Fibroblast of the aortic adventitia (primary cell): ENCODE measurements around the gene PDPN. TPM values are rescaled to one million over a fixed set of nuclear protein-coding genes. Genes with fewer than 3 reads are reported as not detected.

Experiments
- DNase-seq: peaks from one replicate; pipeline ENCODE4 v3.0.0-alpha.2; 2010; ENCODE audit warnings: low read depth
- H3K4me3 ChIP-seq: 2 replicates; pipeline ENCODE4 v1.5.1; 2011; ENCODE audit warnings: low read depth, mild to moderate bottlenecking, control low read depth, low read length, moderate library complexity
- small RNA-seq: library from RNA; depleted of rRNA; stranded (forward); fragments of <200 nt; gene quantifications from one replicate; pipeline ENCODE3, GENCODE V24; 2012
- total RNA-seq: library from RNA; depleted of rRNA; stranded (reverse); fragments of >200 nt; gene quantifications from 2 replicates; pipeline ENCODE4 v1.2.3, GENCODE V29; 2012; ENCODE audit warnings: low replicate concordance
- TF ChIP-seq, protein P1 (sequence below): IDR thresholded peaks from 2 replicates; pipeline ENCODE4 v1.5.1; 2011; ENCODE audit warnings: mild to moderate bottlenecking, low read length, control low read depth, inconsistent platforms; ENCODE audit not compliant: insufficient read depth

Gene PDPN
- total RNA-seq, 1 donor: 2.0 TPM

GRCh38 chr1:13663969-13664368 is 80.3 kb downstream of the PDPN start:
- TF ChIP-seq, protein P1, sequence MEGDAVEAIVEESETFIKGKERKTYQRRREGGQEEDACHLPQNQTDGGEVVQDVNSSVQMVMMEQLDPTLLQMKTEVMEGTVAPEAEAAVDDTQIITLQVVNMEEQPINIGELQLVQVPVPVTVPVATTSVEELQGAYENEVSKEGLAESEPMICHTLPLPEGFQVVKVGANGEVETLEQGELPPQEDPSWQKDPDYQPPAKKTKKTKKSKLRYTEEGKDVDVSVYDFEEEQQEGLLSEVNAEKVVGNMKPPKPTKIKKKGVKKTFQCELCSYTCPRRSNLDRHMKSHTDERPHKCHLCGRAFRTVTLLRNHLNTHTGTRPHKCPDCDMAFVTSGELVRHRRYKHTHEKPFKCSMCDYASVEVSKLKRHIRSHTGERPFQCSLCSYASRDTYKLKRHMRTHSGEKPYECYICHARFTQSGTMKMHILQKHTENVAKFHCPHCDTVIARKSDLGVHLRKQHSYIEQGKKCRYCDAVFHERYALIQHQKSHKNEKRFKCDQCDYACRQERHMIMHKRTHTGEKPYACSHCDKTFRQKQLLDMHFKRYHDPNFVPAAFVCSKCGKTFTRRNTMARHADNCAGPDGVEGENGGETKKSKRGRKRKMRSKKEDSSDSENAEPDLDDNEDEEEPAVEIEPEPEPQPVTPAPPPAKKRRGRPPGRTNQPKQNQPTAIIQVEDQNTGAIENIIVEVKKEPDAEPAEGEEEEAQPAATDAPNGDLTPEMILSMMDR: no peak
- no peak for DNase-seq
- H3K4me3 ChIP-seq: no peak overlapping the region

- TF ChIP-seq, protein P1: no peak
- no peak for DNase-seq
- H3K4me3 ChIP-seq: no peak overlapping the region
Observed at GRCh38 chr1:13664451-13664850, 80.8 kb downstream of the PDPN start.

DNA sequence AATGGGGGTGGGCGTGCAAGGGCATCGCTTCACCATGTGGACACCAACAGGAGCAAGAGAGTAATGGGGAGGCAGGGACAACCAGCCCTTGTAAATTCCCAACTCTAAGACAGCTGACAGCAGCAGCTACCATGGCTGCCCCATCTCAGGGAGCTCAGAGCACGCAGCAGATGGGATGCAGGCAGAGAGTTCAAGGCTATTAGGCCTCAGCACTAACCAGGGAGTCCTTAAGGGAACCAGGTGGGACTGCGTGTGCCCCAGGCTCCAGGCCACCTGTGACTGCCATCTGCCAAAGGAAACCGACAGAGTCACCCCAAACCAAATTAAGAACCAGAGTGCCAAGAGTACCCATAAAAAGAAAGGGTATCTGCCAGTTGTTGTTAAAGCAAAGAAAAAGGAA is 82.7 kb downstream of the PDPN start:
- TF ChIP-seq, protein P1: no peak
- no peak for DNase-seq
- no peak overlapping the region for H3K4me3 ChIP-seq

Small RNA genes lying within 50 kb of the gene (small RNA-seq; reads per million reads assigned to genes)
- gene RNA5SP41: not detected

Other genes with a start within 250 kb of the PDPN start
- not detected in 2 replicates for gene PRAMEF14, start 236.7 kb upstream of the PDPN start, total RNA-seq
- gene PRAMEF19, start 211.9 kb upstream of the PDPN start, total RNA-seq: not detected in 2 replicates
- not detected in 2 replicates for gene PRAMEF17, start 194.2 kb upstream of the PDPN start, total RNA-seq
- not detected in 2 replicates for gene PRAMEF20, start 173.4 kb upstream of the PDPN start, total RNA-seq
- not detected in 2 replicates for gene LRRC38, start 69.8 kb upstream of the PDPN start, total RNA-seq
- 16.0 and 25.3 TPM in 2 replicates for gene PRDM2, start 116.4 kb downstream of the PDPN start, total RNA-seq